IPS-18c (cell line): Measurements from ENCODE around the gene MBP.

Experiments
- H3K4me3 ChIP-seq: 2 replicates; pipeline ENCODE4 v1.7.0; 2013; ENCODE audit warnings: low read depth, mild to moderate bottlenecking, low read length, moderate library complexity; ENCODE audit not compliant: insufficient read depth
- H3K9me3 ChIP-seq: one replicate; pipeline ENCODE4 v1.6.1; 2013; ENCODE audit warnings: mild to moderate bottlenecking, low read length, moderate library complexity; ENCODE audit not compliant: control insufficient read depth, insufficient read depth

MBP gene

GRCh38 chr18:77054606-77055428 is 77.8 kb downstream of the MBP start:
- H3K9me3 ChIP-seq = no peaks in the 10 kb centered on the region
- H3K4me3 ChIP-seq = no peak overlapping the region

- Histone ChIP-seq H3K9me3 (no peaks in the 10 kb centered on the region), H3K4me3 (no peak overlapping the region)
These were observed 78.3 kb downstream of the MBP start for GRCh38 chr18:77054288-77054605.

- Histone ChIP-seq H3K4me3 (no peak overlapping the region), H3K9me3 (no peaks in the 10 kb centered on the region)
These were observed 78.8 kb downstream of the MBP start for GRCh38 chr18:77053616-77054287.

GRCh38 chr18:77052983-77053309 is 79.6 kb downstream of the MBP start:
- Histone ChIP-seq H3K9me3 (no peaks in the 10 kb centered on the region), H3K4me3 (no peak overlapping the region)

- Histone ChIP-seq H3K9me3 (no peaks in the 10 kb centered on the region), H3K4me3 (no peak overlapping the region)
These were observed 80.1 kb downstream of the MBP start for GRCh38 chr18:77052297-77052982.

GRCh38 chr18:77051581-77052296 is 80.8 kb downstream of the MBP start:
- Histone ChIP-seq H3K4me3 (no peak overlapping the region), H3K9me3 (no peaks in the 10 kb centered on the region)

- H3K4me3 ChIP-seq = no peak overlapping the region
- H3K9me3 ChIP-seq = no peaks in the 10 kb centered on the region
These were observed 82.6 kb downstream of the MBP start for GRCh38 chr18:77049938-77050337.

- Histone ChIP-seq H3K9me3 (no peaks in the 10 kb centered on the region), H3K4me3 (no peak overlapping the region)
These were observed 84.7 kb downstream of the MBP start for GRCh38 chr18:77047803-77048419.

- Histone ChIP-seq H3K9me3 (no peaks in the 10 kb centered on the region), H3K4me3 (no peak overlapping the region)
These were observed 85.6 kb downstream of the MBP start for GRCh38 chr18:77046994-77047393.

GRCh38 chr18:77046409-77046808 is 86.2 kb downstream of the MBP start:
- Histone ChIP-seq H3K4me3 (no peak overlapping the region), H3K9me3 (no peaks in the 10 kb centered on the region)

- H3K4me3 ChIP-seq = no peak overlapping the region
- H3K9me3 ChIP-seq = no peaks in the 10 kb centered on the region
These were observed 86.9 kb downstream of the MBP start for GRCh38 chr18:77045677-77046076.

- no peaks in the 10 kb centered on the region for H3K9me3 ChIP-seq
- H3K4me3 ChIP-seq = no peak overlapping the region
These were observed 87.5 kb downstream of the MBP start for GRCh38 chr18:77044866-77045664.

GRCh38 chr18:77043541-77044280 is 88.9 kb downstream of the MBP start:
- H3K9me3 ChIP-seq = no peaks in the 10 kb centered on the region
- H3K4me3 ChIP-seq = no peak overlapping the region

GRCh38 chr18:77042583-77042982 is 90.0 kb downstream of the MBP start:
- Histone ChIP-seq H3K9me3 (no peaks in the 10 kb centered on the region), H3K4me3 (no peak overlapping the region)

- no peak overlapping the region for H3K4me3 ChIP-seq
- no peaks in the 10 kb centered on the region for H3K9me3 ChIP-seq
These were observed 93.1 kb downstream of the MBP start for GRCh38 chr18:77039196-77040130.
